ENCODE measurements around the gene SRRT. TPM values are rescaled to one million over a fixed set of nuclear protein-coding genes. Genes with fewer than 3 reads are reported as not detected.

The SRRT gene
- total RNA-seq, 1 donor from 2014 or later, result 162 TPM

GRCh38 chr7:100867040-100867775 is 7.7 kb upstream of the SRRT start, which contains the start of gene TRIP6:
TRIP6 (plus strand) TSS chr7:100867387; CDS start chr7:100867498, 111 bp downstream.
- TF ChIP-seq, protein P1, sequence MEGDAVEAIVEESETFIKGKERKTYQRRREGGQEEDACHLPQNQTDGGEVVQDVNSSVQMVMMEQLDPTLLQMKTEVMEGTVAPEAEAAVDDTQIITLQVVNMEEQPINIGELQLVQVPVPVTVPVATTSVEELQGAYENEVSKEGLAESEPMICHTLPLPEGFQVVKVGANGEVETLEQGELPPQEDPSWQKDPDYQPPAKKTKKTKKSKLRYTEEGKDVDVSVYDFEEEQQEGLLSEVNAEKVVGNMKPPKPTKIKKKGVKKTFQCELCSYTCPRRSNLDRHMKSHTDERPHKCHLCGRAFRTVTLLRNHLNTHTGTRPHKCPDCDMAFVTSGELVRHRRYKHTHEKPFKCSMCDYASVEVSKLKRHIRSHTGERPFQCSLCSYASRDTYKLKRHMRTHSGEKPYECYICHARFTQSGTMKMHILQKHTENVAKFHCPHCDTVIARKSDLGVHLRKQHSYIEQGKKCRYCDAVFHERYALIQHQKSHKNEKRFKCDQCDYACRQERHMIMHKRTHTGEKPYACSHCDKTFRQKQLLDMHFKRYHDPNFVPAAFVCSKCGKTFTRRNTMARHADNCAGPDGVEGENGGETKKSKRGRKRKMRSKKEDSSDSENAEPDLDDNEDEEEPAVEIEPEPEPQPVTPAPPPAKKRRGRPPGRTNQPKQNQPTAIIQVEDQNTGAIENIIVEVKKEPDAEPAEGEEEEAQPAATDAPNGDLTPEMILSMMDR (IDR thresholded peaks at IDR 0.05), result no peak
- peak within 1 kb of the TSS; percentile 96 for H3K4me3 Mint-ChIP-seq (ENCODE audit: unreplicated experiment)

GRCh38 chr7:100867776-100868485 is 7.0 kb upstream of the SRRT start:
- H3K4me3 Mint-ChIP-seq (ENCODE audit: unreplicated experiment), result peak overlapping the region; percentile 96
- no peaks in the 10 kb centered on the region for H3K9me3 Mint-ChIP-seq (ENCODE audit: unreplicated experiment)
- no peaks in the 10 kb centered on the region for H3K27me3 Mint-ChIP-seq (ENCODE audit: unreplicated experiment)
- peak overlapping the region; percentile 88 for H3K27ac Mint-ChIP-seq (ENCODE audit: unreplicated experiment)
- H3K4me1 Mint-ChIP-seq (ENCODE audit: unreplicated experiment), result peaks cover 34% of the 10 kb centered on the region
- peaks cover 14% of the 10 kb centered on the region for H3K36me3 Mint-ChIP-seq (ENCODE audit: unreplicated experiment)
- TF ChIP-seq, protein P1 (IDR thresholded peaks at IDR 0.05), result no peak
- no peak for DNase-seq (ENCODE audit: extremely low spot score, unreplicated experiment)

More at GRCh38 chr7:100867040-100867775, 7.7 kb upstream of the SRRT start, which contains the start of gene TRIP6:
- Mint-ChIP-seq H3K27ac (ENCODE audit: unreplicated experiment) (peak within 1 kb of the TSS; percentile 96), H3K27me3 (ENCODE audit: unreplicated experiment) (no peaks in the 10 kb centered on the region), H3K9me3 (ENCODE audit: unreplicated experiment) (no peaks in the 10 kb centered on the region), H3K36me3 (ENCODE audit: unreplicated experiment) (peaks cover 10% of the 10 kb centered on the region), H3K4me1 (ENCODE audit: unreplicated experiment) (peaks cover 34% of the 10 kb centered on the region)
- peak; percentile 95 for DNase-seq (ENCODE audit: extremely low spot score, unreplicated experiment)

DNA sequence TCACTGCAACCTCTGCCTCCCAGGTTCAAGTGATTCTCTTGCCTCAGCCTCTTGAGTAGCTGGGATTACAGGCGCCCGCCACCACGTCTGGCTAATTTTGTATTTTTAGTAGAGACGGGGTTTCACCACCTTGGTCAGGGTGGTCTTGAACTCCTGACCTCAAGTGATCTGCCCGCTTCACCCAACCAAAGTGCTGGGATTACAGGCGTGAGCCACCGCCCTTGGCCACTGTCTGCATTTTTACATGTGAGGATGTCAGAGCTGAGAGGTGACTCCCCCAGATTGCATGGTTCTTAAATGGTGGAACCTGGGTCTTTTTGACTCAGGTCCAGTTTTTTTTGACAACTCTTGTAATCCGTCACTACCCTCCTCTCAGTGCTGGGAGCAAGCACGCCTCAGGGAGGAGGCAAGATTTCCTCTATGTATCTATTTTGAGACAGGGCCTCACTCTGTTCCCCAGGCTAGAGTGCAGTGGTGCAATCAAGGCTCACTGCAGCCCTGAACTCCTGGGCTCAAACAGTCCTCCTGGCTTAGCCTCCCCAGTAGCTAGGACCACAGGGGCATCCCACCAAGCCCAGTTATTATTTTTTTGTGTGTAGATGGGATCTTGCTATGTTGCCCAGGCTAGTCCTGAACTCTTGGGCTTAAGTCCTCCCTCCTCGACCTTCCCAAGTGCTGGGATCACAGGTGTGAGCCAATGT is 1.2 kb upstream of the SRRT start:
- H3K4me1 Mint-ChIP-seq (ENCODE audit: unreplicated experiment), result peaks cover 51% of the 10 kb centered on the region
- no peak for DNase-seq (ENCODE audit: extremely low spot score, unreplicated experiment)
- peaks cover 37% of the 10 kb centered on the region for H3K36me3 Mint-ChIP-seq (ENCODE audit: unreplicated experiment)
- no peaks in the 10 kb centered on the region for H3K9me3 Mint-ChIP-seq (ENCODE audit: unreplicated experiment)
- no peaks in the 10 kb centered on the region for H3K27me3 Mint-ChIP-seq (ENCODE audit: unreplicated experiment)
- peak overlapping the region; percentile 99 for H3K27ac Mint-ChIP-seq (ENCODE audit: unreplicated experiment)
- TF ChIP-seq, protein P1 (IDR thresholded peaks at IDR 0.05), result no peak
- H3K4me3 Mint-ChIP-seq (ENCODE audit: unreplicated experiment), result peak overlapping the region; percentile 98

- peak overlapping the region; percentile 98 for H3K4me3 Mint-ChIP-seq (ENCODE audit: unreplicated experiment)
- peaks cover 38% of the 10 kb centered on the region for H3K36me3 Mint-ChIP-seq (ENCODE audit: unreplicated experiment)
- H3K27me3 Mint-ChIP-seq (ENCODE audit: unreplicated experiment), result no peaks in the 10 kb centered on the region
- H3K27ac Mint-ChIP-seq (ENCODE audit: unreplicated experiment), result peak overlapping the region; percentile 99
- H3K4me1 Mint-ChIP-seq (ENCODE audit: unreplicated experiment), result peaks cover 48% of the 10 kb centered on the region
- DNase-seq (ENCODE audit: extremely low spot score, unreplicated experiment), result no peak
- no peaks in the 10 kb centered on the region for H3K9me3 Mint-ChIP-seq (ENCODE audit: unreplicated experiment)
- TF ChIP-seq, protein P1 (IDR thresholded peaks at IDR 0.05), result no peak
Observed at GRCh38 chr7:100874300-100874576, 665 bp upstream of the SRRT start.

GRCh38 chr7:100875356-100875751 is 451 bp downstream of the SRRT start:
- Mint-ChIP-seq H3K9me3 (ENCODE audit: unreplicated experiment) (no peaks in the 10 kb centered on the region), H3K4me1 (ENCODE audit: unreplicated experiment) (peaks cover 55% of the 10 kb centered on the region), H3K36me3 (ENCODE audit: unreplicated experiment) (peaks cover 45% of the 10 kb centered on the region), H3K27ac (ENCODE audit: unreplicated experiment) (peak overlapping the region; percentile 99), H3K4me3 (ENCODE audit: unreplicated experiment) (peak overlapping the region; percentile 98), H3K27me3 (ENCODE audit: unreplicated experiment) (no peaks in the 10 kb centered on the region)
- DNase-seq (ENCODE audit: extremely low spot score, unreplicated experiment), result no peak
- TF ChIP-seq, protein P1 (IDR thresholded peaks at IDR 0.05), result no peak

Data from osteocyte (in vitro differentiated cells).